Mesenchymal stem cell (in vitro differentiated cells and primary cell): Measurements from ENCODE around the gene OR7G1.
"Not testable (repeated sequence)": the region's sequence is repeated elsewhere in the genome, so short reads cannot be mapped to it uniquely, and the experiment has no call there.

Experiments
- DNase-seq: peaks from one replicate; pipeline ENCODE4 v3.0.0-alpha.2; 2013
- H2AFZ ChIP-seq: one replicate; pipeline ENCODE4 v1.6.1; 2013; ENCODE audit warnings: low read depth, mild to moderate bottlenecking, control low read depth, inconsistent platforms, low read length, moderate library complexity
- H2AK5ac ChIP-seq: 2 replicates; pipeline ENCODE4 v1.6.1; 2013; ENCODE audit warnings: low read length, moderate library complexity, mild to moderate bottlenecking, inconsistent platforms; ENCODE audit not compliant: severe bottlenecking
- H2BK120ac ChIP-seq: one replicate; pipeline ENCODE4 v1.6.1; 2013; ENCODE audit warnings: low read depth, mild to moderate bottlenecking, inconsistent platforms, low read length, moderate library complexity
- H2BK12ac ChIP-seq, 2 experiments: one replicate each; pipeline ENCODE4 v1.6.1; 2013; ENCODE audit warnings: inconsistent platforms in 2 of 2, low read length in 2 of 2, mild to moderate bottlenecking in 2 of 2, moderate library complexity in 2 of 2, control low read depth in 1 of 2
- H2BK15ac ChIP-seq: one replicate; pipeline ENCODE4 v1.6.1; 2013; ENCODE audit warnings: mild to moderate bottlenecking, low read depth, inconsistent platforms; ENCODE audit not compliant: poor library complexity, severe bottlenecking
- H2BK5ac ChIP-seq: 2 replicates; pipeline ENCODE4 v1.6.1; 2013; ENCODE audit warnings: low read depth, mild to moderate bottlenecking, low read length, control low read depth, inconsistent platforms; ENCODE audit not compliant: poor library complexity, severe bottlenecking
- H3K14ac ChIP-seq, 2 experiments: one replicate each; pipeline ENCODE4 v1.6.1; 2013; ENCODE audit warnings: inconsistent platforms in 2 of 2, low read length in 2 of 2, control low read depth in 1 of 2, mild to moderate bottlenecking in 1 of 2, moderate library complexity in 1 of 2
- H3K18ac ChIP-seq, 2 experiments: one replicate each; pipeline ENCODE4 v1.6.1; 2013; ENCODE audit warnings: inconsistent platforms in 2 of 2, low read length in 2 of 2, control low read depth in 1 of 2, low read depth in 1 of 2, mild to moderate bottlenecking in 1 of 2
- H3K23ac ChIP-seq, 2 experiments: one replicate each; pipeline ENCODE4 v1.6.1; 2013; ENCODE audit warnings: inconsistent platforms in 2 of 2, low read length in 2 of 2, mild to moderate bottlenecking in 2 of 2, moderate library complexity in 2 of 2, control low read depth in 1 of 2
- H3K27ac ChIP-seq: 2 replicates; pipeline ENCODE4 v1.5.1; 2013; ENCODE audit warnings: mild to moderate bottlenecking, moderate library complexity, low read length, control low read depth, inconsistent platforms; ENCODE audit not compliant: poor library complexity, severe bottlenecking
- H3K27me3 ChIP-seq, 2 experiments: 2 replicates each; pipeline versions ENCODE4 v1.6.1 to v1.7.0; 2013; ENCODE audit warnings: low read length in 2 of 2, mild to moderate bottlenecking in 2 of 2, moderate library complexity in 2 of 2, control low read depth in 1 of 2, inconsistent platforms in 1 of 2; ENCODE audit not compliant: control insufficient read depth in 1 of 2, insufficient read depth in 1 of 2
- H3K36me3 ChIP-seq, 2 experiments: 2 replicates each; pipeline versions ENCODE4 v1.6.1 to v1.7.0; 2013; ENCODE audit warnings: low read length in 2 of 2, control low read depth in 1 of 2, inconsistent platforms in 1 of 2, low read depth in 1 of 2, mild to moderate bottlenecking in 1 of 2; ENCODE audit not compliant: insufficient read depth in 2 of 2, control insufficient read depth in 1 of 2
- H3K4ac ChIP-seq, 2 experiments: one replicate each; pipeline ENCODE4 v1.6.1; 2013; ENCODE audit warnings: inconsistent platforms in 2 of 2, low read length in 2 of 2, mild to moderate bottlenecking in 2 of 2, moderate library complexity in 2 of 2, control low read depth in 1 of 2, low read depth in 1 of 2
- H3K4me1 ChIP-seq: 2 replicates; pipeline ENCODE4 v1.6.1; 2013; ENCODE audit warnings: low read depth, low read length, control low read depth; ENCODE audit not compliant: control insufficient read depth, insufficient read depth
- H3K4me2 ChIP-seq: 2 replicates; pipeline ENCODE4 v1.6.1; 2013; ENCODE audit warnings: low read length, mild to moderate bottlenecking, inconsistent platforms; ENCODE audit not compliant: poor library complexity, severe bottlenecking
- H3K4me3 ChIP-seq, 2 experiments: 2 replicates each; pipeline versions ENCODE4 v1.5.1 to v1.7.0; 2013; ENCODE audit warnings: low read length in 2 of 2, mild to moderate bottlenecking in 2 of 2, control low read depth in 1 of 2, low read depth in 1 of 2; ENCODE audit not compliant: insufficient read depth in 1 of 2
- H3K79me1 ChIP-seq: replicated peaks from 2 replicates; pipeline ENCODE4 v1.6.1; 2013; ENCODE audit warnings: mild to moderate bottlenecking, control low read depth, low read length, inconsistent platforms; ENCODE audit not compliant: poor library complexity, severe bottlenecking
- H3K9ac ChIP-seq: 2 replicates; pipeline ENCODE4 v1.7.0; 2013; ENCODE audit warnings: mild to moderate bottlenecking, low read length, moderate library complexity
- H3K9me3 ChIP-seq: 2 replicates; pipeline ENCODE4 v1.7.0; 2013; ENCODE audit warnings: mild to moderate bottlenecking, low read length; ENCODE audit not compliant: control insufficient read depth
- H4K8ac ChIP-seq: one replicate; pipeline ENCODE4 v1.6.1; 2013; ENCODE audit warnings: inconsistent platforms, mild to moderate bottlenecking, low read length, moderate library complexity
- H4K91ac ChIP-seq: one replicate; pipeline ENCODE4 v1.6.1; 2013; ENCODE audit warnings: mild to moderate bottlenecking, low read length, inconsistent platforms
- WGBS: methylation state at CpG from one replicate; pipeline ENCODE4 v1.1.7; 2013; ENCODE audit warnings: mixed read lengths; 5-methylcytosine and 5-hydroxymethylcytosine counted together

The OR7G1 gene

GRCh38 chr19:9075064-9075949, 40.3 kb downstream of the OR7G1 start:
- Histone ChIP-seq H2BK12ac (no peak overlapping the region), H4K8ac (no peak overlapping the region), H3K14ac (no peak overlapping the region), H2AK5ac (peak overlapping the region; percentile 25), H4K91ac (no peak overlapping the region), H2BK120ac (no peak overlapping the region), H3K23ac (no peak overlapping the region), H3K4me1 (peaks cover 10% of the 10 kb centered on the region), H3K4me2 (peak overlapping the region; percentile 21), H2BK15ac (no peak overlapping the region), H3K79me1 (no peaks in the 10 kb centered on the region), H2AFZ (no peak overlapping the region), H3K27me3 (no peaks in the 10 kb centered on the region), H2BK5ac (peak overlapping the region; percentile 76), H3K4me3 (no peak overlapping the region), H3K4ac (no peak overlapping the region), H3K27ac (peak overlapping the region; percentile 88), H3K36me3 (no peaks in the 10 kb centered on the region), H3K9ac (no peak overlapping the region), H3K18ac (no peak overlapping the region), H3K9me3 (no peaks in the 10 kb centered on the region)
- peak; percentile 72 for DNase-seq
- 15% methylated on average over 16 of the region's 16 CpGs for WGBS

GRCh38 chr19:9073806-9074205, 41.8 kb downstream of the OR7G1 start:
- no peaks in the 10 kb centered on the region for H3K9me3 ChIP-seq
- no peak for DNase-seq
- no peak overlapping the region for H3K27ac ChIP-seq
- no peak overlapping the region for H3K18ac ChIP-seq
- H3K4me2 ChIP-seq, result no peak overlapping the region
- H3K4ac ChIP-seq, result no peak overlapping the region
- WGBS, result 52% methylated on average over 6 of the region's 6 CpGs
- no peak overlapping the region for H3K14ac ChIP-seq
- H2AK5ac ChIP-seq, result peak overlapping the region; percentile 49
- no peak overlapping the region for H4K91ac ChIP-seq
- no peak overlapping the region for H2BK120ac ChIP-seq
- H2BK15ac ChIP-seq, result no peak overlapping the region
- no peak overlapping the region for H3K23ac ChIP-seq
- H2BK5ac ChIP-seq, result no peak overlapping the region
- H3K36me3 ChIP-seq, result no peaks in the 10 kb centered on the region
- no peak overlapping the region for H4K8ac ChIP-seq
- H2AFZ ChIP-seq, result no peak overlapping the region
- H3K4me3 ChIP-seq, result no peak overlapping the region
- peaks cover 13% of the 10 kb centered on the region for H3K4me1 ChIP-seq
- no peak overlapping the region for H2BK12ac ChIP-seq
- H3K27me3 ChIP-seq, result no peaks in the 10 kb centered on the region
- no peak overlapping the region for H3K9ac ChIP-seq
- H3K79me1 ChIP-seq, result no peaks in the 10 kb centered on the region

- not testable (repeated sequence) for H2BK15ac ChIP-seq, H3K9me3 ChIP-seq, H3K18ac ChIP-seq, H2BK12ac ChIP-seq, H4K91ac ChIP-seq, H3K4me2 ChIP-seq, H3K9ac ChIP-seq, H2BK5ac ChIP-seq, H3K27me3 ChIP-seq, H3K4me3 ChIP-seq, H3K79me1 ChIP-seq, H2BK120ac ChIP-seq, DNase-seq, H2AK5ac ChIP-seq, H3K4ac ChIP-seq, H3K4me1 ChIP-seq, H4K8ac ChIP-seq, H2AFZ ChIP-seq, H3K23ac ChIP-seq, H3K14ac ChIP-seq, H3K36me3 ChIP-seq, H3K27ac ChIP-seq
- WGBS, result 89% methylated on average over 6 of the region's 6 CpGs
Measured at GRCh38 chr19:9071720-9072119, 43.8 kb downstream of the OR7G1 start.

DNA sequence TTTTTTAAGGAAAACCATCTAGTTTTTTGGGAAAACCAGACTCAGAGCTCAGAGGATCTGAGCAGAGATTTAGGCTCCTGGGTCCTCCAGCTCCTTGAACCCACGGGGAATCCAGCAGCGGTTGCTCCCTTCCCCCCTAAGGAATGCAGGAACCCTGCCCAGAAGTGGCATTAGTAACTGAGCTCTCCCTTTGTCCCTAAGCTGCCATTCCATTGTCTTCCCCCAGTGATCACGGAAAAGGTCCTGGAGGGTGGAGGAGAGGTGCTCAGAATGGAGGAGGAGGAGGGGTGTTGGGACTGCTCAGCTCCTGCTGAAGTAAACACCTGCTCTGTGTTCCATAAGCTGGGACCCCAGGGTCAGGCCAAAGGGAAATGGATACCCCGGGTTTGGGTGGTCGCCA, 45.5 kb downstream of the OR7G1 start:
- no peaks in the 10 kb centered on the region for H3K27me3 ChIP-seq
- no peak overlapping the region for H3K14ac ChIP-seq
- no peak overlapping the region for H3K18ac ChIP-seq
- no peak overlapping the region for H2BK120ac ChIP-seq
- no peak overlapping the region for H3K9ac ChIP-seq
- H2BK12ac ChIP-seq, result no peak overlapping the region
- H2AFZ ChIP-seq, result no peak overlapping the region
- no peak overlapping the region for H2BK15ac ChIP-seq
- no peak overlapping the region for H3K4me2 ChIP-seq
- no peak overlapping the region for H3K4me3 ChIP-seq
- H3K4ac ChIP-seq, result no peak overlapping the region
- no peak for DNase-seq
- no peak overlapping the region for H2AK5ac ChIP-seq
- H3K4me1 ChIP-seq, result peaks cover 6% of the 10 kb centered on the region
- H3K36me3 ChIP-seq, result no peaks in the 10 kb centered on the region
- H3K9me3 ChIP-seq, result no peaks in the 10 kb centered on the region
- H3K27ac ChIP-seq, result no peak overlapping the region
- H4K91ac ChIP-seq, result no peak overlapping the region
- no peaks in the 10 kb centered on the region for H3K79me1 ChIP-seq
- no peak overlapping the region for H3K23ac ChIP-seq
- no peak overlapping the region for H4K8ac ChIP-seq
- H2BK5ac ChIP-seq, result no peak overlapping the region
- 63% methylated on average over 5 of the region's 5 CpGs for WGBS
